Measurements from ENCODE around the gene CYSRT1. TPM values are rescaled to one million over a fixed set of nuclear protein-coding genes. Genes with fewer than 3 reads are reported as not detected.

Gene CYSRT1
- total and polyA plus RNA-seq, 2 donors from 2014 or later, result 0.94 to 1.3 TPM

DNA sequence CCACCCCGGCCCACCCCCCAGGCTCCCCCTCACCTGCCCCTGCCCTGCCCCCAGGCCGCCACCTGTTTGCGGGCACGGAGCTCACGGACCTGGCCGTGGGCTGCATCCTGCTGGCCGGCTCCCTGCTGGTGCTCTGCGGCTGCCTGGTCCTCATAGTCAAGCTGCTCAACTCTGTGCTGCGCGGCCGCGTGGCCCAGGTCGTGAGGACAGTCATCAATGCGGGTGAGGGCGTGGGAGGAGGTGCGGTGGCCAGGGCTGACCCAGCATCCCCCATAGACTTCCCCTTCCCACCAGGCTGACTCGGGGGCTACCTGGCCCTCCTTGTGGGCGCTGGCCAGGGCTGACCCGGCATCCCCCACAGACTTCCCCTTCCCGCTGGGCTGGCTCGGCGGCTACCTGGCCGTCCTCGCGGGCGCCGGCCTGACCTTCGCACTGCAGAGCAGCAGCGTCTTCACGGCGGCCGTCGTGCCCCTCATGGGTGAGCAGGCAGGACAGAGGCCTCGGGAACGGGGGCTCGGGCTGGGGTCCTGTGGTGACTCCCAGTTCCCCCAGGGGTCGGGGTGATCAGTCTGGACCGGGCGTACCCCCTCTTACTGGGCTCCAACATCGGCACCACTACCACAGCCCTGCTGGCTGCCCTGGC lies 9.2 kb downstream of the CYSRT1 start:
- TF ChIP-seq CTCF (IDR thresholded peaks at IDR 0.05; ENCODE audit: borderline replicate concordance, extremely low read depth, insufficient read depth), result no peak
- DNase-seq, result no peak
- Histone ChIP-seq H3K27ac (ENCODE audit: low read depth in 2 of 2, low read length in 2 of 2) (no peak overlapping the region), H3K9ac (ENCODE audit: low read length in 3 of 3) (no peak overlapping the region), H3K36me3 (ENCODE audit: control insufficient read depth in 2 of 3, insufficient read depth in 3 of 3, low read length in 3 of 3) (no peaks in the 10 kb centered on the region), H3K4me1 (ENCODE audit: control insufficient read depth in 2 of 3, insufficient read depth in 2 of 3, low read depth in 1 of 3, low read length in 3 of 3) (peaks cover 0 to 10% (median 7%) of the 10 kb centered on the region in 3 donors), H3K9me3 (ENCODE audit: control insufficient read depth in 2 of 3, insufficient read depth in 1 of 3, low read length in 3 of 3) (no peaks in the 10 kb centered on the region), H3K4me3 (ENCODE audit: low read length in 3 of 3) (no peak overlapping the region), H3K27me3 (ENCODE audit: control insufficient read depth, insufficient read depth, low read length) (no peaks in the 10 kb centered on the region)
- intact Hi-C loops (cut with DNase I), result loop anchor here (10.0 kb wide), 1 partner anchor 119 kb away; the partner anchor contains the start of gene DPP7
- no peak for FAIRE-seq

DNA sequence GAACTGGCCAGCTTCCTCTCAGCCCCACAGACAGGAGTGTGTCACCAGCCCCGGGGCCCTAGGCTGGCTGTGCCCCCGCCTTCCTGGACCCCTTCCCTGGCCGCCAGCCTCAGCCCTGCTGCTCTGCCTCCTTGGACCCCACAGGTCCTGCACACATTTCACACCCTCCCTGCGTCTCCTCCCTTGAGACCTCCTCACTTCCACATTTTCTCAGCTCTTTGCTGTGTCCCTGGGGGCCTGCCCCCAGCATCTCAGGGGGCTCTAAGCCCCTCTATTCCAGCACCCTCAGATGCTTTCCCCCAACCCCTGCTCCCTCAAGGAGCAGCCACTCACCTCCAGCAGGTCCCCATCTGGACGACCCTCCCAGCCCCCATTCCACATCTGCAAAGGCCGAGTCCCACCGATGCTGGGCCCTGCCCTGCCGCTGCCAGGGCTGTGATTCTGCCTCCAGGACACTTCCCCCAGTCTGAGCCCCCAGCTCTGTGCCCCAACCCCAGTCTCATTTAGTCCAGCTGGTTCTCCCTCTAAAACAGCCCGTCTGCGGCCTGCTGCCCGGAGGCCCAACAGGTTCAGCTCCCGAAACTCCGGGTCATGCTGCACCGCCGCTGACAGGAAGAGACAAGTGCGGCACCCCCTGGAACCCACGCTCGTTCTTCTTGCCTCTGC lies 9.9 kb downstream of the CYSRT1 start:
- intact Hi-C loops (cut with DNase I), result loop anchor here (10.0 kb wide), 1 partner anchor 120 kb away; the partner anchor contains the start of gene DPP7
- no peaks in the 10 kb centered on the region for H3K9me3 ChIP-seq (ENCODE audit: control insufficient read depth in 2 of 3, insufficient read depth in 1 of 3, low read length in 3 of 3)
- no peak overlapping the region for H3K27ac ChIP-seq (ENCODE audit: low read depth in 2 of 2, low read length in 2 of 2)
- no peak overlapping the region for H3K4me3 ChIP-seq (ENCODE audit: low read length in 3 of 3)
- peaks cover 0 to 8% (median 4%) of the 10 kb centered on the region in 3 donors for H3K4me1 ChIP-seq (ENCODE audit: control insufficient read depth in 2 of 3, insufficient read depth in 2 of 3, low read depth in 1 of 3, low read length in 3 of 3)
- TF ChIP-seq CTCF (IDR thresholded peaks at IDR 0.05; ENCODE audit: borderline replicate concordance, extremely low read depth, insufficient read depth), result no peak
- DNase-seq, result no peak
- H3K27me3 ChIP-seq (ENCODE audit: control insufficient read depth, insufficient read depth, low read length), result no peaks in the 10 kb centered on the region
- H3K36me3 ChIP-seq (ENCODE audit: control insufficient read depth in 2 of 3, insufficient read depth in 3 of 3, low read length in 3 of 3), result no peaks in the 10 kb centered on the region
- no peak overlapping the region for H3K9ac ChIP-seq (ENCODE audit: low read length in 3 of 3)
- FAIRE-seq, result no peak

DNA sequence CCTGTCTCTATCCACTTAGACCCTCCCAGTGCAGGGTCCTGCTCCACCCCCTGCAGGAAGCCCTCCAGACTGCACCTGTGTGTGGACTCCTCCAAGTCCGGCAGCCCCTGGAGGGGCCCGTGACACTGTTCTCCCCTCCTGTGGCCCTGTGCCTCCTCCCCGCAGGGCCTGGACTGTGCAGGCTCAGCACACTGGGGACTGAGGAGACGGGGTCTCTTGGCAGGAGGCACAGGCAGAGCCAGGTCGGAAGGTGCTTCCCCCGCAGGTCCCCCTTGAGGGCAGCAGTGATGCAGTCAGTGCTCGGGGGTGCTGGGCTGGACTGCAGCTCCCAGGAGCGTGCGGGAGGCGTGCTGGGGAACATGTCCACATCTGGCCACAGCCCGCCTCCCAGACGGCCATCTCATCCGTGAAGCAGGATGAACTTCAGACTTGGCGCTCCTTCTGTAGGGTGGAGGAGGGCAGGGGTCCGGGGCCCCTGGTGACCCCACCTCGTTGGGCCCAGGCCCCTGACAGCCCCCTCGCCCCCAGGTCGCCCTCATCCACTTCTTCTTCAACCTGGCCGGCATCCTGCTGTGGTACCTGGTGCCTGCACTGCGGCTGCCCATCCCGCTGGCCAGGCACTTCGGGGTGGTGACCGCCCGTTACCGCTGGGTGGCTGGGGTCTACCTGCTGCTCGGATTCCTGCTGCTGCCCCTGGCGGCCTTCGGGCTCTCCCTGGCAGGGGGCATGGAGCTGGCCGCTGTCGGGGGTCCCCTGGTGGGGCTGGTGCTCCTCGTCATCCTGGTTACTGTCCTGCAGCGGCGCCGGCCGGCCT lies 10.7 kb downstream of the CYSRT1 start:
- intact Hi-C loops (cut with DNase I), result loop anchor here (10.0 kb wide), 1 partner anchor 121 kb away; the partner anchor contains the start of gene DPP7
- H3K9me3 ChIP-seq (ENCODE audit: control insufficient read depth in 2 of 3, insufficient read depth in 1 of 3, low read length in 3 of 3), result no peaks in the 10 kb centered on the region
- TF ChIP-seq CTCF (IDR thresholded peaks at IDR 0.05; ENCODE audit: borderline replicate concordance, extremely low read depth, insufficient read depth), result no peak

More for the DNA sequence above, 10.7 kb downstream of the CYSRT1 start:
- DNase-seq (no peak), FAIRE-seq (no peak)
- Histone ChIP-seq H3K9ac (ENCODE audit: low read length in 3 of 3) (no peak overlapping the region), H3K27me3 (ENCODE audit: control insufficient read depth, insufficient read depth, low read length) (no peaks in the 10 kb centered on the region), H3K4me3 (ENCODE audit: low read length in 3 of 3) (no peak overlapping the region), H3K36me3 (ENCODE audit: control insufficient read depth in 2 of 3, insufficient read depth in 3 of 3, low read length in 3 of 3) (no peaks in the 10 kb centered on the region), H3K27ac (ENCODE audit: low read depth in 2 of 2, low read length in 2 of 2) (no peak overlapping the region), H3K4me1 (ENCODE audit: control insufficient read depth in 2 of 3, insufficient read depth in 2 of 3, low read depth in 1 of 3, low read length in 3 of 3) (peaks cover 0 to 8% (median 4%) of the 10 kb centered on the region in 3 donors)
